Chondrocyte (in vitro differentiated cells): ENCODE measurements around the gene STC2. TPM values are rescaled to one million over a fixed set of nuclear protein-coding genes. Genes with fewer than 3 reads are reported as not detected.
"Not testable (repeated sequence)": the region's sequence is repeated elsewhere in the genome, so short reads cannot be mapped to it uniquely, and the experiment has no call there.

Source experiments
- DNase-seq: peaks from one replicate; pipeline ENCODE4 v3.0.0; 2021; ENCODE audit warnings: mixed read lengths, low spot score
- H3K27ac Mint-ChIP-seq: one replicate; pipeline ENCODE4 v1.8.0; 2021; ENCODE audit warnings: mild to moderate bottlenecking, moderate library complexity, mixed read lengths; ENCODE audit not compliant: unreplicated experiment
- H3K27me3 Mint-ChIP-seq: 2 replicates; pipeline ENCODE4 v1.8.0; 2021; ENCODE audit warnings: low read depth, mixed read lengths
- H3K36me3 Mint-ChIP-seq: 2 replicates; pipeline ENCODE4 v1.8.0; 2021; ENCODE audit warnings: low read depth, mixed read lengths
- H3K4me1 Mint-ChIP-seq: 2 replicates; pipeline ENCODE4 v1.8.0; 2021; ENCODE audit warnings: low read depth, mild to moderate bottlenecking, mixed read lengths
- H3K4me3 Mint-ChIP-seq: one replicate; pipeline ENCODE4 v1.8.0; 2021; ENCODE audit warnings: mild to moderate bottlenecking, moderate library complexity, mixed read lengths; ENCODE audit not compliant: unreplicated experiment
- H3K9me3 Mint-ChIP-seq: 2 replicates; pipeline ENCODE4 v1.8.0; 2021; ENCODE audit warnings: low read depth, mixed read lengths
- CTCF ChIP-seq: fragments of 200-600 bp; sonication (generic); IDR thresholded peaks from 2 replicates; pipeline ENCODE4 v1.5.0; 2021; ENCODE audit warnings: antibody characterized with exemption, mild to moderate bottlenecking, moderate library complexity
- total RNA-seq: library from RNA; stranded (reverse); gene quantifications from 3 replicates; pipeline ENCODE4 v1.2.1, GENCODE V29; 2021

STC2 gene
- total RNA-seq, 1 donor from 2014 or later, result 1,121 TPM

- TF ChIP-seq CTCF, result no peak
- Mint-ChIP-seq H3K27me3 (no peaks in the 10 kb centered on the region), H3K4me3 (no peak overlapping the region), H3K27ac (no peak overlapping the region), H3K4me1 (peaks cover 41% of the 10 kb centered on the region), H3K36me3 (no peaks in the 10 kb centered on the region), H3K9me3 (no peaks in the 10 kb centered on the region)
- no peak for DNase-seq
These were observed 37.6 kb downstream of the STC2 start for GRCh38 chr5:173290477-173291131.

- Mint-ChIP-seq H3K9me3 (peaks cover 3% of the 10 kb centered on the region), H3K36me3 (no peaks in the 10 kb centered on the region), H3K27me3 (peaks cover under 1% of the 10 kb centered on the region), H3K4me3 (no peak overlapping the region), H3K4me1 (peaks cover 37% of the 10 kb centered on the region), H3K27ac (no peak overlapping the region)
- DNase-seq, result no peak
- TF ChIP-seq CTCF, result no peak
These were observed 38.8 kb downstream of the STC2 start for GRCh38 chr5:173289372-173289771.

- no peak overlapping the region for H3K4me3 Mint-ChIP-seq
- DNase-seq, result no peak
- H3K36me3 Mint-ChIP-seq, result no peaks in the 10 kb centered on the region
- peaks cover 3% of the 10 kb centered on the region for H3K27me3 Mint-ChIP-seq
- H3K4me1 Mint-ChIP-seq, result peaks cover 33% of the 10 kb centered on the region
- H3K9me3 Mint-ChIP-seq, result peaks cover 7% of the 10 kb centered on the region
- H3K27ac Mint-ChIP-seq, result no peak overlapping the region
- TF ChIP-seq CTCF, result no peak
These were observed 39.6 kb downstream of the STC2 start for GRCh38 chr5:173288632-173289031.

GRCh38 chr5:173287086-173287485 is 41.1 kb downstream of the STC2 start:
- no peaks in the 10 kb centered on the region for H3K36me3 Mint-ChIP-seq
- no peak for DNase-seq
- H3K27ac Mint-ChIP-seq, result no peak overlapping the region

GRCh38 chr5:173284343-173284958 is 43.8 kb downstream of the STC2 start:
- not testable (repeated sequence) for H3K9me3 Mint-ChIP-seq, H3K27ac Mint-ChIP-seq, H3K36me3 Mint-ChIP-seq, DNase-seq
- Mint-ChIP-seq H3K4me3 (peak overlapping the region; percentile 31), H3K4me1 (peaks cover 15% of the 10 kb centered on the region), H3K27me3 (peaks cover 10% of the 10 kb centered on the region)

More at GRCh38 chr5:173287086-173287485, 41.1 kb downstream of the STC2 start:
- no peak for TF ChIP-seq CTCF
- Mint-ChIP-seq H3K4me3 (no peak overlapping the region), H3K27me3 (peaks cover 4% of the 10 kb centered on the region), H3K9me3 (peaks cover 7% of the 10 kb centered on the region), H3K4me1 (peaks cover 30% of the 10 kb centered on the region)
